Trophoblast cell (in vitro differentiated cells and primary cell): ENCODE measurements around the gene CFAP45.
A peak's percentile ranks its signal among the peaks of the same experiment; 100 is the strongest.

ENCODE experiments used
- DNase-seq, 2 donors: peaks; one replicate each; pipeline ENCODE4 v3.0.0-alpha.2; 2016
- H2AFZ ChIP-seq: 2 replicates; pipeline ENCODE4 v1.6.1; 2013; ENCODE audit warnings: low read length, moderate library complexity, mild to moderate bottlenecking; ENCODE audit not compliant: insufficient read depth, poor library complexity
- H2AK5ac ChIP-seq: 2 replicates; pipeline ENCODE4 v1.6.1; 2013; ENCODE audit warnings: mild to moderate bottlenecking, low read length
- H2BK120ac ChIP-seq: 2 replicates; pipeline ENCODE4 v1.6.1; 2013; ENCODE audit warnings: low read length, mild to moderate bottlenecking, moderate library complexity; ENCODE audit not compliant: insufficient read depth, poor library complexity
- H2BK12ac ChIP-seq: 2 replicates; pipeline ENCODE4 v1.6.1; 2013; ENCODE audit warnings: mild to moderate bottlenecking, low read length, moderate library complexity
- H2BK5ac ChIP-seq: 2 replicates; pipeline ENCODE4 v1.6.1; 2013; ENCODE audit warnings: low read length, low read depth, moderate library complexity, mild to moderate bottlenecking; ENCODE audit not compliant: poor library complexity
- H3K14ac ChIP-seq: 2 replicates; pipeline ENCODE4 v1.6.1; 2013; ENCODE audit warnings: mild to moderate bottlenecking, low read length
- H3K18ac ChIP-seq: 2 replicates; pipeline ENCODE4 v1.6.1; 2013; ENCODE audit warnings: mild to moderate bottlenecking, low read length
- H3K23ac ChIP-seq: 2 replicates; pipeline ENCODE4 v1.6.1; 2013; ENCODE audit warnings: low read length
- H3K27ac ChIP-seq: 2 replicates; pipeline ENCODE4 v1.5.1; 2013; ENCODE audit warnings: low read depth, mild to moderate bottlenecking, inconsistent platforms, low read length, moderate library complexity
- H3K27me3 ChIP-seq: 2 replicates; pipeline ENCODE4 v1.6.1; 2013; ENCODE audit warnings: inconsistent platforms, mild to moderate bottlenecking, low read length, moderate library complexity; ENCODE audit not compliant: insufficient read depth
- H3K36me3 ChIP-seq, 2 experiments: 1 replicate in 1 of 2; 2 replicates in 1 of 2; pipeline ENCODE4 v1.6.1; 2013; ENCODE audit warnings: low read length in 2 of 2, mild to moderate bottlenecking in 2 of 2, moderate library complexity in 1 of 2; ENCODE audit not compliant: insufficient read depth in 2 of 2, control insufficient read depth in 1 of 2
- H3K4ac ChIP-seq: 2 replicates; pipeline ENCODE4 v1.6.1; 2013; ENCODE audit warnings: low read depth, mild to moderate bottlenecking, low read length, moderate library complexity
- H3K4me1 ChIP-seq, 2 experiments: 1 replicate in 1 of 2; 2 replicates in 1 of 2; pipeline ENCODE4 v1.6.1; 2013; ENCODE audit warnings: low read length in 2 of 2, mild to moderate bottlenecking in 2 of 2, moderate library complexity in 1 of 2; ENCODE audit not compliant: insufficient read depth in 2 of 2, control insufficient read depth in 1 of 2
- H3K4me2 ChIP-seq: 2 replicates; pipeline ENCODE4 v1.6.1; 2013; ENCODE audit warnings: inconsistent platforms, mild to moderate bottlenecking, low read length, moderate library complexity
- H3K4me3 ChIP-seq: 2 replicates; pipeline ENCODE4 v1.5.1; 2013; ENCODE audit warnings: mild to moderate bottlenecking, low read depth, low read length, inconsistent platforms
- H3K79me1 ChIP-seq: one replicate; pipeline ENCODE4 v1.6.1; 2013; ENCODE audit warnings: low read length
- H3K79me2 ChIP-seq: 2 replicates; pipeline ENCODE4 v1.6.1; 2013; ENCODE audit warnings: low read length, mild to moderate bottlenecking; ENCODE audit not compliant: control insufficient read depth, insufficient read depth, poor library complexity
- H3K9ac ChIP-seq: 2 replicates; pipeline ENCODE4 v1.6.1; 2013; ENCODE audit warnings: mild to moderate bottlenecking, low read length
- H3K9me3 ChIP-seq: 2 replicates; pipeline ENCODE4 v1.6.1; 2013; ENCODE audit warnings: low read depth, mild to moderate bottlenecking, control low read depth, inconsistent platforms, low read length; ENCODE audit not compliant: insufficient read depth
- H4K12ac ChIP-seq: 2 replicates; pipeline ENCODE4 v1.6.1; 2013; ENCODE audit warnings: low read depth, mild to moderate bottlenecking, low read length, moderate library complexity
- H4K8ac ChIP-seq: 2 replicates; pipeline ENCODE4 v1.6.1; 2013; ENCODE audit warnings: low read depth, mild to moderate bottlenecking, low read length, moderate library complexity
- H4K91ac ChIP-seq: one replicate; pipeline ENCODE4 v1.6.1; 2013; ENCODE audit warnings: low read depth, mild to moderate bottlenecking, low read length, moderate library complexity
- WGBS: extraction: QIAGEN DNeasy Blood & Tissue Kit; methylation state at CpG from one replicate; pipeline ENCODE4 v1.1.7; 2013; ENCODE audit warnings: missing lambda C conversion rate; ENCODE audit not compliant: insufficient read length, insufficient coverage; ENCODE audit errors: extremely low coverage; 5-methylcytosine and 5-hydroxymethylcytosine counted together

Gene CFAP45

DNA sequence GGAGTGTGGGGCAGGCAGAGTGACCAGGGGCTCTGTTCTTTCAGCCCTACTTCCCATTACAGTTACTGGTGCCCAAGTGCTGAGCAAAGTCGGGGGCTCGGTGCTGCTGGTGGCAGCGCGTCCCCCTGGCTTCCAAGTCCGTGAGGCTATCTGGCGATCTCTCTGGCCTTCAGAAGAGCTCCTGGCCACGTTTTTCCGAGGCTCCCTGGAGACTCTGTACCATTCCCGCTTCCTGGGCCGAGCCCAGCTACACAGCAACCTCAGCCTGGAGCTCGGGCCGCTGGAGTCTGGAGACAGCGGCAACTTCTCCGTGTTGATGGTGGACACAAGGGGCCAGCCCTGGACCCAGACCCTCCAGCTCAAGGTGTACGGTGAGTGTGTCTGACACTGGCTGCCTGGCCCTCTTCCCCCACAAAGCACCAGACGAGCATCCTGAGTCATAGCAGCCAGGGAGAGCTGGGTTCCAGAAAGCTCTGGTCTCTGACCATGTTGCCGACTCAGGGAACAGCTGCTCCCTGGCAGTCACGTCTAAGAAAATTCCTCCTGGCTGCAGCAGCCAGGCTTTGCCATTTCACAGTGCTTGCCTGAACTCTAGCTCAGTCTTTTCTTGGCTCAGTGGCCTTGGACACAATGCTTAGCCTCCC lies 70.0 kb downstream of the CFAP45 start:
- no peak overlapping the region for H3K4me3 ChIP-seq
- H3K9ac ChIP-seq, result no peak overlapping the region
- no peak overlapping the region for H2BK120ac ChIP-seq
- no peak overlapping the region for H2BK5ac ChIP-seq
- no peak overlapping the region for H2AFZ ChIP-seq
- H3K27me3 ChIP-seq, result no peaks in the 10 kb centered on the region
- DNase-seq, result peak in 1 of 2 donors; percentile 56
- H3K4me1 ChIP-seq, result peaks cover 15 to 25% of the 10 kb centered on the region in 2 experiments
- no peak overlapping the region for H2AK5ac ChIP-seq
- no peak overlapping the region for H3K4me2 ChIP-seq
- no CpG with 5 or more reads among the region's 18 CpGs for WGBS
- no peak overlapping the region for H3K4ac ChIP-seq
- no peak overlapping the region for H3K14ac ChIP-seq
- H3K36me3 ChIP-seq, result no peaks in the 10 kb centered on the region
- peaks cover 2% of the 10 kb centered on the region for H3K79me1 ChIP-seq
- no peak overlapping the region for H3K18ac ChIP-seq
- peak overlapping the region; percentile 64 for H4K91ac ChIP-seq
- no peaks in the 10 kb centered on the region for H3K9me3 ChIP-seq
- no peak overlapping the region for H3K23ac ChIP-seq
- peak overlapping the region; percentile 3 for H3K27ac ChIP-seq
- H2BK12ac ChIP-seq, result peak overlapping the region; percentile 32
- no peaks in the 10 kb centered on the region for H3K79me2 ChIP-seq
- no peak overlapping the region for H4K12ac ChIP-seq
- no peak overlapping the region for H4K8ac ChIP-seq

GRCh38 chr1:159829273-159829634 lies 70.7 kb downstream of the CFAP45 start:
- Histone ChIP-seq H3K4me1 (peaks cover 18 to 26% of the 10 kb centered on the region in 2 experiments), H3K4me2 (no peak overlapping the region), H3K36me3 (no peaks in the 10 kb centered on the region), H3K27me3 (no peaks in the 10 kb centered on the region), H2AFZ (no peak overlapping the region), H3K18ac (no peak overlapping the region), H4K8ac (no peak overlapping the region), H3K23ac (no peak overlapping the region), H4K91ac (no peak overlapping the region), H3K9me3 (no peaks in the 10 kb centered on the region), H3K79me1 (peaks cover 2% of the 10 kb centered on the region), H2BK5ac (no peak overlapping the region), H3K4ac (no peak overlapping the region), H3K4me3 (no peak overlapping the region), H3K79me2 (no peaks in the 10 kb centered on the region), H4K12ac (no peak overlapping the region), H2AK5ac (no peak overlapping the region), H3K9ac (no peak overlapping the region), H2BK120ac (no peak overlapping the region), H3K27ac (no peak overlapping the region), H3K14ac (no peak overlapping the region), H2BK12ac (no peak overlapping the region)
- WGBS, result no CpG with 5 or more reads among the region's 3 CpGs
- DNase-seq, result peak; percentile 48 to 74

DNA sequence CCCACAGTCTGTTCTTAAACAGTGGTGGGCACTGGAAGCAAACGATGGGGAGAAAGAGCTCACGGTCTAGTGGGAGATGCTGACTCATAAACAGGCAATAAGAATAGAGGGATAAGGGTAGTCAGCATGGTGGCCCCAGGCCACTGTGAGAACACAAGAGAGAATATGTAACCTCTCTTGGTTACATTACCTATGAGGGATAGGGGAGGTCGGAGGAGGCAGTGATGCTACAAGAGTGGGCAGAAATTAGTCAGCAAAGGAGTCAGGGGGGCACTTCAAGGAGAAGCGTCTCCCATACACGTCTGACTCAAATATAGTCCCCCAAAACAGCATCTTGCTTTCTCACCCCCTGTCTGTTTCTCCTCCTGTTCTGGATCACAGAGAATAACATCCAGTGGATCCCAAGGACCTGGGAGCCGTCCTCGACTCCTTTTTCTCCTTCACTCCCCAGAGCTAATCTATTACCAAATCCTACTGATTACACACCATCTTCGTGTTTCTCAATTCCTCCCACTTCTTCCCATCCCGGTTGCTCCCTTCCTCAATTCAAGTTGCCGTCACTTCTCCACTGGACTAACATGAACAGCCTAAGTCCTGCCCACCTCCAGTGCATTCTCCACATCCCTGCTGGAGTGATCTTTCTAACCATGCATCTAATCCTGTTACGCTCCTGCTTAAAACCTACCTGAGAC lies 71.2 kb downstream of the CFAP45 start:
- no peaks in the 10 kb centered on the region for H3K9me3 ChIP-seq
- no peak overlapping the region for H4K12ac ChIP-seq
- no peak overlapping the region for H2BK5ac ChIP-seq
- no peaks in the 10 kb centered on the region for H3K27me3 ChIP-seq
- H3K27ac ChIP-seq, result no peak overlapping the region
- no peak overlapping the region for H2AFZ ChIP-seq
- H3K4me3 ChIP-seq, result no peak overlapping the region
- no peak overlapping the region for H2BK120ac ChIP-seq
- no peak for DNase-seq
- H3K79me1 ChIP-seq, result peaks cover 2% of the 10 kb centered on the region
- H3K23ac ChIP-seq, result no peak overlapping the region
- H3K4me2 ChIP-seq, result no peak overlapping the region
- no peak overlapping the region for H4K91ac ChIP-seq
- no peak overlapping the region for H3K18ac ChIP-seq
- no peak overlapping the region for H2BK12ac ChIP-seq
- no peak overlapping the region for H2AK5ac ChIP-seq
- no peak overlapping the region for H3K9ac ChIP-seq
- WGBS, result no CpG with 5 or more reads among the region's 11 CpGs
- H4K8ac ChIP-seq, result no peak overlapping the region
- no peak overlapping the region for H3K14ac ChIP-seq
- peaks cover 18 to 26% of the 10 kb centered on the region in 2 experiments for H3K4me1 ChIP-seq
- no peaks in the 10 kb centered on the region for H3K36me3 ChIP-seq
- H3K4ac ChIP-seq, result no peak overlapping the region
- no peaks in the 10 kb centered on the region for H3K79me2 ChIP-seq

DNA sequence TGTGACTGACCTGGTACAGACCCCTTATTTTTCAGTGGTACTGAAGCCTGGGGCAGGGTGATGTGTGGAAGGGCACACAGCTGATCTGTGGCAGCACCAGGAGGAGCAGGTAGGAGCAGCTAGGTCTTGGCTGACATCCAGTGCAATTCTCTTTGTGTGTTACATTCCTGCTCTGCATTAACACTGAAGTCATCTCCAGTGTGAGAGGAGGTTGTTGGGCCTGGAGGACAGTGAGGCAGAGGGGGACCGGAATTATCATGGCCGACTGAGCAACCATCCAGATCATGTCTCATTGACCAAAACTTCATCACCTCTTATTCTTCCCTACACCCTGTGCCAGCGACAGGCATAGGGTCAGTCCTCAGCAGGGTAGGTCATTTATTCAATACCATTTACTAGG lies 71.8 kb downstream of the CFAP45 start:
- H3K4ac ChIP-seq, result no peak overlapping the region
- H3K79me1 ChIP-seq, result peaks cover 2% of the 10 kb centered on the region
- no peak overlapping the region for H3K27ac ChIP-seq
- no peak overlapping the region for H4K12ac ChIP-seq
- H3K36me3 ChIP-seq, result no peaks in the 10 kb centered on the region
- H3K9ac ChIP-seq, result no peak overlapping the region
- no peak overlapping the region for H2BK120ac ChIP-seq
- H3K14ac ChIP-seq, result no peak overlapping the region
- no peak overlapping the region for H3K4me3 ChIP-seq
- no peak overlapping the region for H2AK5ac ChIP-seq
- H3K27me3 ChIP-seq, result no peaks in the 10 kb centered on the region
- peaks cover 18 to 26% of the 10 kb centered on the region in 2 experiments for H3K4me1 ChIP-seq
- no CpG with 5 or more reads among the region's 3 CpGs for WGBS
- no peak overlapping the region for H3K4me2 ChIP-seq
- no peak overlapping the region for H2AFZ ChIP-seq
- H3K18ac ChIP-seq, result no peak overlapping the region
- no peak overlapping the region for H4K91ac ChIP-seq
- H3K79me2 ChIP-seq, result no peaks in the 10 kb centered on the region
- no peaks in the 10 kb centered on the region for H3K9me3 ChIP-seq
- no peak overlapping the region for H4K8ac ChIP-seq
- no peak overlapping the region for H2BK12ac ChIP-seq
- no peak overlapping the region for H2BK5ac ChIP-seq
- H3K23ac ChIP-seq, result no peak overlapping the region
- DNase-seq, result no peak
